Endodermal cell (in vitro differentiated cells): Measurements from ENCODE around the gene DAPK1. TPM values are rescaled to one million over a fixed set of nuclear protein-coding genes. Genes with fewer than 3 reads are reported as not detected.

Experiments
- DNase-seq: peaks from one replicate; pipeline ENCODE4 v3.0.0-alpha.2; 2017
- H3K27ac ChIP-seq: 2 replicates; pipeline ENCODE4 v1.5.1; 2013; ENCODE audit warnings: mild to moderate bottlenecking, low read depth, low read length, moderate library complexity
- H3K27me3 ChIP-seq: 2 replicates; pipeline ENCODE4 v1.6.1; 2013; ENCODE audit warnings: mild to moderate bottlenecking, low read length, moderate library complexity; ENCODE audit not compliant: insufficient read depth, control insufficient read depth, poor library complexity, severe bottlenecking
- H3K36me3 ChIP-seq: 2 replicates; pipeline ENCODE4 v1.7.0; 2013; ENCODE audit warnings: mild to moderate bottlenecking, low read length, moderate library complexity; ENCODE audit not compliant: control insufficient read depth, insufficient read depth
- H3K4me1 ChIP-seq: one replicate; pipeline ENCODE4 v1.7.0; 2013; ENCODE audit warnings: low read length; ENCODE audit not compliant: control insufficient read depth, insufficient read depth
- H3K4me3 ChIP-seq: 2 replicates; pipeline ENCODE4 v1.5.1; 2013; ENCODE audit warnings: mild to moderate bottlenecking, low read length, moderate library complexity
- H3K9ac ChIP-seq: 2 replicates; pipeline ENCODE4 v1.6.1; 2013; ENCODE audit warnings: mild to moderate bottlenecking, low read length, moderate library complexity; ENCODE audit not compliant: poor library complexity, severe bottlenecking; ENCODE audit errors: extremely low read depth
- H3K9me3 ChIP-seq: 2 replicates; pipeline ENCODE4 v1.6.1; 2013; ENCODE audit warnings: mild to moderate bottlenecking, low read length, moderate library complexity; ENCODE audit not compliant: control insufficient read depth
- H3K27ac Mint-ChIP-seq: 2 replicates; pipeline ENCODE4 v1.8.0; 2020; ENCODE audit warnings: mixed read lengths
- H3K27me3 Mint-ChIP-seq: 2 replicates; pipeline ENCODE4 v1.8.0; 2021; ENCODE audit warnings: mild to moderate bottlenecking, mixed read lengths; ENCODE audit not compliant: insufficient read depth
- H3K36me3 Mint-ChIP-seq: 2 replicates; pipeline ENCODE4 v1.8.0; 2020; ENCODE audit warnings: low read depth, mixed read lengths
- H3K4me1 Mint-ChIP-seq: 2 replicates; pipeline ENCODE4 v1.8.0; 2020; ENCODE audit warnings: mixed read lengths
- H3K4me3 Mint-ChIP-seq: 2 replicates; pipeline ENCODE4 v1.8.0; 2020; ENCODE audit warnings: mild to moderate bottlenecking, moderate library complexity, mixed read lengths
- H3K9me3 Mint-ChIP-seq: 2 replicates; pipeline ENCODE4 v1.8.0; 2020; ENCODE audit warnings: mild to moderate bottlenecking, mixed read lengths
- WGBS, 2 experiments: methylation state at CpG; one replicate each; pipeline versions ENCODE4 v1.1.5 to v1.1.7; 2013; ENCODE audit warnings: missing lambda C conversion rate in 2 of 2, mixed read lengths in 1 of 2; ENCODE audit not compliant: insufficient coverage in 1 of 2, insufficient read length in 1 of 2; 5-methylcytosine and 5-hydroxymethylcytosine counted together
- total RNA-seq, 2 donors: library from RNA; stranded (reverse); fragmentation: NEBNext Ultra II Directional in 1 of 2; extraction: Animal tissue kit (Norgen Biotek cat#: 25700) in 1 of 2; gene quantifications; 2 replicates in 1 of 2; 3 replicates in 1 of 2; pipeline ENCODE4 v1.2.1, GENCODE V29; 2021
- TF ChIP-seq, protein P1 (sequence below): fragments of 200-600 bp; sonication (generic); conservative IDR thresholded peaks from 2 replicates; pipeline ENCODE4 v1.5.0; 2021; ENCODE audit warnings: antibody characterized with exemption, mild to moderate bottlenecking

DAPK1 gene
- total RNA-seq, 2 donors from 2014 or later: 117 to 139 TPM

DNA sequence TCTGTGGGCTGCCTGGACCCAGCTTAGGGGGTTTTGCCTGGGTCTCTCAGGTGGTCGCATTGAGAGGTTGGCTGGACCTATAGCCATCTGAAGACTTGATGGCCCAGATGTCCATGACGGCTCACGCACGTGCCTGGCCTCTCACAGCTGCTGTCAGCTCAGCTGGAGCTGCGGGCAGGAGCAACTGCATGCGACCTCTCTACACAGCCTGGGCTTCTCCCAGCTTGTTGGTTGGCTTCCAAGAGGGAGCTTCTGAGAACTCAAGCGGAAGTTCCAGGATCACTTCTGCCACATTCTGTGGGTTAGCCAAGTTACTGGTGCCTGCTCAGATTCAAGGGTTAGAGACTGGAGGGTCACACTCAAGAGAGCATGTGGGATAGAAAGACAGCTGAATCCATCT, 99.2 kb downstream of the DAPK1 start:
- Histone ChIP-seq H3K27ac (no peak overlapping the region), H3K27me3 (no peaks in the 10 kb centered on the region), H3K4me1 (peaks cover 32% of the 10 kb centered on the region), H3K9me3 (no peaks in the 10 kb centered on the region), H3K9ac (no peak overlapping the region), H3K4me3 (no peak overlapping the region), H3K36me3 (no peaks in the 10 kb centered on the region)
- H3K4me1 Mint-ChIP-seq: peaks cover 70% of the 10 kb centered on the region
- H3K27me3 Mint-ChIP-seq: no peaks in the 10 kb centered on the region
- H3K4me3 Mint-ChIP-seq: no peak overlapping the region
- H3K27ac Mint-ChIP-seq: peak overlapping the region; percentile 38
- DNase-seq: no peak
- no peaks in the 10 kb centered on the region for H3K9me3 Mint-ChIP-seq
- TF ChIP-seq, protein P1, sequence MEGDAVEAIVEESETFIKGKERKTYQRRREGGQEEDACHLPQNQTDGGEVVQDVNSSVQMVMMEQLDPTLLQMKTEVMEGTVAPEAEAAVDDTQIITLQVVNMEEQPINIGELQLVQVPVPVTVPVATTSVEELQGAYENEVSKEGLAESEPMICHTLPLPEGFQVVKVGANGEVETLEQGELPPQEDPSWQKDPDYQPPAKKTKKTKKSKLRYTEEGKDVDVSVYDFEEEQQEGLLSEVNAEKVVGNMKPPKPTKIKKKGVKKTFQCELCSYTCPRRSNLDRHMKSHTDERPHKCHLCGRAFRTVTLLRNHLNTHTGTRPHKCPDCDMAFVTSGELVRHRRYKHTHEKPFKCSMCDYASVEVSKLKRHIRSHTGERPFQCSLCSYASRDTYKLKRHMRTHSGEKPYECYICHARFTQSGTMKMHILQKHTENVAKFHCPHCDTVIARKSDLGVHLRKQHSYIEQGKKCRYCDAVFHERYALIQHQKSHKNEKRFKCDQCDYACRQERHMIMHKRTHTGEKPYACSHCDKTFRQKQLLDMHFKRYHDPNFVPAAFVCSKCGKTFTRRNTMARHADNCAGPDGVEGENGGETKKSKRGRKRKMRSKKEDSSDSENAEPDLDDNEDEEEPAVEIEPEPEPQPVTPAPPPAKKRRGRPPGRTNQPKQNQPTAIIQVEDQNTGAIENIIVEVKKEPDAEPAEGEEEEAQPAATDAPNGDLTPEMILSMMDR: no peak
- peaks cover 3% of the 10 kb centered on the region for H3K36me3 Mint-ChIP-seq
- 96% methylated on average over 5 to 7 of the region's 7 CpGs for WGBS, 2 experiments

DNA sequence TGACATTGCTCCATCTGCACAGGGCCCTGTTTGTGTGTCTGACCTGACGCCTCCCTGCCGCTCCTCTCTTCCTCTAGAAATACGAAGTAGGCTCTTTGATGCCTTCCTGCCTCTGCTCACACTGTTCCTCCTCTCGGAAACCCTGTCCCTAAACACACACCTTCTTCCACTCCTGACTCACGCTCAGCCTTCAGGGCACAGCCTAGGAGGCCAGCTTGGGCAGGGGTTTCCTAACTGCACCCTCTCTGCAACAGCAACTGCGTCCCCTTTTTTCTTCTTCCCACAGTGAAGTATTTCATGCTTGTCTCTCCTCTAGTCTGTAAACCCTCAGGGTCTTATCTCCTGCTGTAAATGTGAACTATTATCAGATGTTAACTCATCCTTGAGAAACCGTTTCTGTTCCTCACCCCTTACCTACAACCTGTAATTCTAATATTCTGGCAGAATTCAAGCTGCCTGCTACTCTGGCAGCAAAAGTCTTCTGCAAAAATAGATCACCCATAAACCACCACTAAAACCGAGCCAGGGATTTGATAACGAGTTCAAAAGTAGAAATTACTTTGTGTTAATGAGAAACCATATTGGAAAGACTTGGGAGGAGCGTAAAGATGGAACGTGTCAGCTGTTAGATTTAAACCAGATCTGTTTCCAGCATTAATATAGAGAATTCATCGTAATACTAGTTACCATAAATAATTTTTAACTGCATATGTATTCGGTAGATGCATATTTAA, 100.2 kb downstream of the DAPK1 start:
- no peak for DNase-seq
- no peaks in the 10 kb centered on the region for H3K36me3 ChIP-seq
- WGBS, 2 experiments: 88 to 89% methylated on average over 7 to 13 of the region's 13 CpGs
- Mint-ChIP-seq H3K27ac (no peak overlapping the region), H3K4me3 (no peak overlapping the region), H3K9me3 (no peaks in the 10 kb centered on the region), H3K36me3 (peaks cover under 1% of the 10 kb centered on the region), H3K27me3 (no peaks in the 10 kb centered on the region), H3K4me1 (peaks cover 62% of the 10 kb centered on the region)
- no peak overlapping the region for H3K4me3 ChIP-seq
- TF ChIP-seq, protein P1: no peak
- H3K27me3 ChIP-seq: no peaks in the 10 kb centered on the region
- peaks cover 26% of the 10 kb centered on the region for H3K4me1 ChIP-seq
- no peaks in the 10 kb centered on the region for H3K9me3 ChIP-seq
- H3K9ac ChIP-seq: no peak overlapping the region
- no peak overlapping the region for H3K27ac ChIP-seq

DNA sequence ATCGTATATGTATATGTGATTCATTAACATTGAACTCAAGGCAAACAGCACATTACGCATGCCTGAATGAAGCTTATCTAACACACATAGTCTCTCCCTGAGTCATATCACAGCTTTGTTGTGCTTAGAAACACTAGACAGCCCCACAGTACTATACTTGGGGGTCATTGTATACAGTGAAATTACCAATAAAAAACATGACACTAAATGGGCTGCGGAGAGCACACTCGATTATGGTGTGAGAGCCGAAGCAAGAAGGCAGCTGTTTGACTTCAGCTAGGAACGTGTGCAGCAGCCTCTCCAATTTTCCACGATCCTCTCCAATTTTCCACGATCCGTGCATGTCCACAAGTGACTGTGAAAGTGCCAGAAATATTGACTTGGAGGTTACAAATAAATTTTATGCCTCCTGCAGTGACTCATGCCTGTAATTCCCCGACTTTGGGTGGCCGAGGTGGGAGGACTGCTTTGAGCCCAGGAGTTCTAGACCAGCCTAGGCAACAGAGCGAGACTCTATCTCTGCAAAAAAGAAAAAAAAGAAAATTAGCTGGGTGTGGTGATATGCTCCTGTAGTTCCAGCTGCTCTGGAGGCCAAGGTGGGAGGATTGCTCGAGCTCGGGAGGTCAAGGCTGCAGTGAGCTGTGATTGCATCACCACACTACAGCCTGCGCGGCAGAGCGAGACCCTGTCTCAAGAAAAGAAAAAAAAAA, 102.4 kb downstream of the DAPK1 start:
- Mint-ChIP-seq H3K36me3 (peaks cover 5% of the 10 kb centered on the region), H3K27ac (peak overlapping the region; percentile 72), H3K27me3 (no peaks in the 10 kb centered on the region), H3K9me3 (no peaks in the 10 kb centered on the region), H3K4me1 (peaks cover 61% of the 10 kb centered on the region), H3K4me3 (no peak overlapping the region)
- TF ChIP-seq, protein P1: no peak
- no peak overlapping the region for H3K27ac ChIP-seq
- H3K4me1 ChIP-seq: peaks cover 22% of the 10 kb centered on the region
- no peak overlapping the region for H3K9ac ChIP-seq
- H3K9me3 ChIP-seq: no peaks in the 10 kb centered on the region
- H3K36me3 ChIP-seq: peaks cover under 1% of the 10 kb centered on the region
- no peaks in the 10 kb centered on the region for H3K27me3 ChIP-seq
- H3K4me3 ChIP-seq: no peak overlapping the region
- 93 to 95% methylated on average over 14 to 17 of the region's 17 CpGs for WGBS, 2 experiments
- no peak for DNase-seq
